ENCODE results near the gene DRAXIN. TPM values are rescaled to one million over a fixed set of nuclear protein-coding genes. Genes with fewer than 3 reads are reported as not detected.

Gene DRAXIN
- polyA plus RNA-seq, 1 of the 3 experiments (the other 2 are of a cell fraction): 0.97 TPM

GRCh38 chr1:11761285-11761684, 69.8 kb downstream of the DRAXIN start:
- Histone ChIP-seq H3K9me2 (no peaks in the 10 kb centered on the region), H3F3A (replicated peaks; ENCODE audit: insufficient read depth) (no peaks in the 10 kb centered on the region), H4K20me1 (ENCODE audit: insufficient read depth) (no peaks in the 10 kb centered on the region), H3K27me3 (ENCODE audit: insufficient read depth) (no peaks in the 10 kb centered on the region), H3K9ac (no peak overlapping the region), H3K36me3 (replicated peaks in 1 of 2; ENCODE audit: control insufficient read depth in 1 of 2, insufficient read depth in 2 of 2, low read length in 1 of 2) (no peaks in the 10 kb centered on the region), H2AFZ (ENCODE audit: low read depth) (no peak overlapping the region), H3K4me1 (ENCODE audit: control insufficient read depth in 1 of 2, insufficient read depth in 2 of 2, low read depth in 1 of 2, low read length in 1 of 2) (peaks cover 0 to 9% of the 10 kb centered on the region in 2 experiments; a peak in 1 of 4 replicates), H3K27ac (ENCODE audit: low read depth in 2 of 2, low read length in 1 of 2) (no peak overlapping the region), H3K79me2 (ENCODE audit: insufficient read depth) (no peaks in the 10 kb centered on the region), H3K4me2 (no peak overlapping the region), H3K4me3 (ENCODE audit: low read depth in 2 of 2, low read length in 1 of 2) (no peak overlapping the region), H3K9me3 (no peaks in the 10 kb centered on the region)
- ChIA-PET POLR2A (no interaction called here), CTCF (no interaction called here)
- DNase-seq: no peak
- TF ChIP-seq FOSL2 (IDR thresholded peaks at IDR 0.05; ENCODE audit: borderline replicate concordance, low read depth) (no peak), RXRA (IDR thresholded peaks at IDR 0.05; ENCODE audit: borderline replicate concordance, low read depth) (no peak), IRF3 (IDR thresholded peaks at IDR 0.05; ENCODE audit: low read depth, low read length) (no peak), TAF1 (IDR thresholded peaks at IDR 0.05; ENCODE audit: borderline replicate concordance, low read depth, low read length) (no peak), RCOR1 (IDR thresholded peaks at IDR 0.05; ENCODE audit: low read length) (no peak), MXI1 (IDR thresholded peaks at IDR 0.05; ENCODE audit: low read depth, low read length) (no peak), JUND (IDR thresholded peaks at IDR 0.05) (no peak), RFX5 (IDR thresholded peaks at IDR 0.05; ENCODE audit: low read length) (no peak), YY1 (IDR thresholded peaks at IDR 0.05; ENCODE audit: low read depth) (no peak), SIN3A (IDR thresholded peaks at IDR 0.05; ENCODE audit: borderline replicate concordance, low read depth, low read length) (no peak), MEF2A (IDR thresholded peaks at IDR 0.05; ENCODE audit: borderline replicate concordance, low read depth) (no peak), USF2 (IDR thresholded peaks at IDR 0.05; ENCODE audit: borderline replicate concordance, low read depth, low read length) (no peak), CHD2 (IDR thresholded peaks at IDR 0.05; ENCODE audit: low read length, partially characterized antibody) (no peak), TCF12 (IDR thresholded peaks at IDR 0.05) (no peak)
- TF ChIP-seq, protein P1, sequence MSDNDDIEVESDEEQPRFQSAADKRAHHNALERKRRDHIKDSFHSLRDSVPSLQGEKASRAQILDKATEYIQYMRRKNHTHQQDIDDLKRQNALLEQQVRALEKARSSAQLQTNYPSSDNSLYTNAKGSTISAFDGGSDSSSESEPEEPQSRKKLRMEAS (IDR thresholded peaks at IDR 0.05; ENCODE audit: low read depth): no peak
- TF ChIP-seq, protein P2, sequence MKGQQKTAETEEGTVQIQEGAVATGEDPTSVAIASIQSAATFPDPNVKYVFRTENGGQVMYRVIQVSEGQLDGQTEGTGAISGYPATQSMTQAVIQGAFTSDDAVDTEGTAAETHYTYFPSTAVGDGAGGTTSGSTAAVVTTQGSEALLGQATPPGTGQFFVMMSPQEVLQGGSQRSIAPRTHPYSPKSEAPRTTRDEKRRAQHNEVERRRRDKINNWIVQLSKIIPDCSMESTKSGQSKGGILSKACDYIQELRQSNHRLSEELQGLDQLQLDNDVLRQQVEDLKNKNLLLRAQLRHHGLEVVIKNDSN (IDR thresholded peaks at IDR 0.05; ENCODE audit: borderline replicate concordance, low read depth): no peak
- TF ChIP-seq, protein P3, sequence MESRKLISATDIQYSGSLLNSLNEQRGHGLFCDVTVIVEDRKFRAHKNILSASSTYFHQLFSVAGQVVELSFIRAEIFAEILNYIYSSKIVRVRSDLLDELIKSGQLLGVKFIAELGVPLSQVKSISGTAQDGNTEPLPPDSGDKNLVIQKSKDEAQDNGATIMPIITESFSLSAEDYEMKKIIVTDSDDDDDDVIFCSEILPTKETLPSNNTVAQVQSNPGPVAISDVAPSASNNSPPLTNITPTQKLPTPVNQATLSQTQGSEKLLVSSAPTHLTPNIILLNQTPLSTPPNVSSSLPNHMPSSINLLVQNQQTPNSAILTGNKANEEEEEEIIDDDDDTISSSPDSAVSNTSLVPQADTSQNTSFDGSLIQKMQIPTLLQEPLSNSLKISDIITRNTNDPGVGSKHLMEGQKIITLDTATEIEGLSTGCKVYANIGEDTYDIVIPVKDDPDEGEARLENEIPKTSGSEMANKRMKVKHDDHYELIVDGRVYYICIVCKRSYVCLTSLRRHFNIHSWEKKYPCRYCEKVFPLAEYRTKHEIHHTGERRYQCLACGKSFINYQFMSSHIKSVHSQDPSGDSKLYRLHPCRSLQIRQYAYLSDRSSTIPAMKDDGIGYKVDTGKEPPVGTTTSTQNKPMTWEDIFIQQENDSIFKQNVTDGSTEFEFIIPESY (IDR thresholded peaks at IDR 0.05; ENCODE audit: borderline replicate concordance, low read depth): no peak
- TF ChIP-seq, protein P4, sequence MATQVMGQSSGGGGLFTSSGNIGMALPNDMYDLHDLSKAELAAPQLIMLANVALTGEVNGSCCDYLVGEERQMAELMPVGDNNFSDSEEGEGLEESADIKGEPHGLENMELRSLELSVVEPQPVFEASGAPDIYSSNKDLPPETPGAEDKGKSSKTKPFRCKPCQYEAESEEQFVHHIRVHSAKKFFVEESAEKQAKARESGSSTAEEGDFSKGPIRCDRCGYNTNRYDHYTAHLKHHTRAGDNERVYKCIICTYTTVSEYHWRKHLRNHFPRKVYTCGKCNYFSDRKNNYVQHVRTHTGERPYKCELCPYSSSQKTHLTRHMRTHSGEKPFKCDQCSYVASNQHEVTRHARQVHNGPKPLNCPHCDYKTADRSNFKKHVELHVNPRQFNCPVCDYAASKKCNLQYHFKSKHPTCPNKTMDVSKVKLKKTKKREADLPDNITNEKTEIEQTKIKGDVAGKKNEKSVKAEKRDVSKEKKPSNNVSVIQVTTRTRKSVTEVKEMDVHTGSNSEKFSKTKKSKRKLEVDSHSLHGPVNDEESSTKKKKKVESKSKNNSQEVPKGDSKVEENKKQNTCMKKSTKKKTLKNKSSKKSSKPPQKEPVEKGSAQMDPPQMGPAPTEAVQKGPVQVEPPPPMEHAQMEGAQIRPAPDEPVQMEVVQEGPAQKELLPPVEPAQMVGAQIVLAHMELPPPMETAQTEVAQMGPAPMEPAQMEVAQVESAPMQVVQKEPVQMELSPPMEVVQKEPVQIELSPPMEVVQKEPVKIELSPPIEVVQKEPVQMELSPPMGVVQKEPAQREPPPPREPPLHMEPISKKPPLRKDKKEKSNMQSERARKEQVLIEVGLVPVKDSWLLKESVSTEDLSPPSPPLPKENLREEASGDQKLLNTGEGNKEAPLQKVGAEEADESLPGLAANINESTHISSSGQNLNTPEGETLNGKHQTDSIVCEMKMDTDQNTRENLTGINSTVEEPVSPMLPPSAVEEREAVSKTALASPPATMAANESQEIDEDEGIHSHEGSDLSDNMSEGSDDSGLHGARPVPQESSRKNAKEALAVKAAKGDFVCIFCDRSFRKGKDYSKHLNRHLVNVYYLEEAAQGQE (IDR thresholded peaks at IDR 0.05; ENCODE audit: low read depth, low read length): no peak
- WGBS (ENCODE audit: low lambda C conversion rate): 69% methylated on average over 3 of the region's 6 CpGs

Measured in SK-N-SH (cell line).